Lung (tissue), 12 donors: ENCODE measurements around the gene ABCC5. TPM values are rescaled to one million over a fixed set of nuclear protein-coding genes. Genes with fewer than 3 reads are reported as not detected.

Experiments
- ATAC-seq: fragments of 200-7000 bp; cut with Tn5 transposase; one replicate; pipeline ENCODE4 v1.9.1; 2020; ENCODE audit warnings: moderate number of reproducible peaks; ENCODE audit not compliant: insufficient read depth, low FRiP score
- DNase-seq, 3 donors: peaks; one replicate each; pipeline ENCODE4 v3.0.0-alpha.2; 2013 to 2017
- H3K27ac ChIP-seq, 2 donors: one replicate each; pipeline ENCODE4 v1.5.1; 2013; ENCODE audit warnings: mild to moderate bottlenecking in 2 of 2, moderate library complexity in 2 of 2, control low read depth in 1 of 2, inconsistent platforms in 1 of 2, low read depth in 1 of 2, low read length in 1 of 2
- H3K27me3 ChIP-seq, 3 donors: one replicate each; pipeline ENCODE4 v1.5.1; 2013; ENCODE audit warnings: low read length in 2 of 3; ENCODE audit not compliant: control insufficient read depth in 3 of 3, insufficient read depth in 3 of 3
- H3K36me3 ChIP-seq, 4 donors: one replicate each; pipeline ENCODE4 v1.5.1; 2013; ENCODE audit warnings: low read length in 4 of 4, mild to moderate bottlenecking in 1 of 4, moderate library complexity in 1 of 4; ENCODE audit not compliant: control insufficient read depth in 4 of 4, insufficient read depth in 4 of 4
- H3K4me1 ChIP-seq, 5 donors: one replicate each; pipeline ENCODE4 v1.5.1; 2013; ENCODE audit warnings: low read length in 5 of 5, mild to moderate bottlenecking in 2 of 5, moderate library complexity in 1 of 5; ENCODE audit not compliant: control insufficient read depth in 5 of 5, insufficient read depth in 5 of 5
- H3K4me3 ChIP-seq: one replicate; pipeline ENCODE4 v1.5.1; 2013; ENCODE audit warnings: mild to moderate bottlenecking, control low read depth, moderate library complexity
- H3K9ac ChIP-seq, 2 donors: one replicate each; pipeline ENCODE4 v1.5.1; 2013; ENCODE audit warnings: low read length in 2 of 2, control low read depth in 1 of 2; ENCODE audit not compliant: insufficient read depth in 1 of 2
- H3K9me3 ChIP-seq, 4 donors: one replicate each; pipeline ENCODE4 v1.5.1; 2013; ENCODE audit warnings: low read length in 3 of 4, mild to moderate bottlenecking in 1 of 4, moderate library complexity in 1 of 4; ENCODE audit not compliant: control insufficient read depth in 4 of 4, insufficient read depth in 3 of 4
- WGBS, 2 donors: extraction: QIAGEN DNeasy Blood & Tissue Kit; methylation state at CpG; one replicate each; pipeline ENCODE4 v1.1.7; 2013; 5-methylcytosine and 5-hydroxymethylcytosine counted together
- polyA plus RNA-seq, 2 donors: library from polyadenylated mRNA; stranded (reverse); fragments of 200-250 nt; gene quantifications; one replicate each; pipeline ENCODE4 v1.2.1, GENCODE V29; 2013
- total RNA-seq, 2 donors: library from RNA; depleted of rRNA in 1 of 2; stranded (reverse); fragments of >200 nt in 1 of 2; gene quantifications; one replicate each; pipeline ENCODE4 v1.2.1, GENCODE V29; 2014 to 2021
- TF ChIP-seq, protein P1 (sequence below): IDR thresholded peaks from 2 replicates; pipeline ENCODE4 v1.5.1; 2012; ENCODE audit warnings: mild to moderate bottlenecking; ENCODE audit errors: control extremely low read depth, extremely low read depth
- donor health status: control.
- donor health status: control.
- donor health status: Bipolar disorder and iron deficiency.
- donor health status: healthy.
- donor health status: DM: yes; HTN: yes; CAD: no.

The ABCC5 gene
- total and polyA plus RNA-seq, 4 donors = 12.1 to 78.1 (median 21.0) TPM

DNA sequence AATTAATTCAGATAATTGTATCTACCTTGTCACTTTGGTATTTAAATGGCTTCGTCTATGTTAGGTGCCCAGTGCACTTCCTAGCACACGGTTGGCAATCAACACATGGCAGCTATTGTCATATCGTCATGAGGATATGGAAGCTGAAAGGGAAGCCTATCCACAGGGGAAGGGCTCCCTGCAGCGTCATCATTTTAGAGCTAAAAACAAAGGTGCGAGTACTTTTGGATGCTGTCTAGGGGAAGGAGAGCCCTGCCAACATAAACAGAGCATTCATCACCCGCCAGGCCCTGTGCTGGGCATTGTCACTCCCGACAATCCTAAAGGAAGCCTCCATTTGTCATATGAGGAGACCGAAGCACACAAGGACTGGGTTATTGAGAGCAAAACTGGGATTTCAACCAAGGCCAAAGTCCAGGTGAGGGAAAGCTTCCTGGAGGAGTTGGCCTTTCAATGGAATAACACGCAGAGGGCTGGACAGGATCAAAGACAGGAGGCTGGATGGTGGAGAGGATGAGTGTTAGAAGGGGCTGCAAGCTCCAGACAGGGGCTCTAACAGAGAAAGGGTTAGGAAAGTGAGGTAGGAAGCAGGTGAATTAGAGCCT lies 125.0 kb downstream of the ABCC5 start:
- DNase-seq (peak in 2 of 3 donors; percentile 36 to 38), ATAC-seq (no peak)
- 55 to 73% methylated on average over 9 of the region's 9 CpGs for WGBS, 2 donors
- Histone ChIP-seq H3K4me1 (no peaks in the 10 kb centered on the region), H3K27me3 (no peaks in the 10 kb centered on the region), H3K4me3 (no peak overlapping the region), H3K27ac (no peak overlapping the region), H3K9me3 (peaks cover 0 to 1% (median 0%) of the 10 kb centered on the region in 4 donors), H3K36me3 (no peaks in the 10 kb centered on the region), H3K9ac (no peak overlapping the region)
- TF ChIP-seq, protein P1, sequence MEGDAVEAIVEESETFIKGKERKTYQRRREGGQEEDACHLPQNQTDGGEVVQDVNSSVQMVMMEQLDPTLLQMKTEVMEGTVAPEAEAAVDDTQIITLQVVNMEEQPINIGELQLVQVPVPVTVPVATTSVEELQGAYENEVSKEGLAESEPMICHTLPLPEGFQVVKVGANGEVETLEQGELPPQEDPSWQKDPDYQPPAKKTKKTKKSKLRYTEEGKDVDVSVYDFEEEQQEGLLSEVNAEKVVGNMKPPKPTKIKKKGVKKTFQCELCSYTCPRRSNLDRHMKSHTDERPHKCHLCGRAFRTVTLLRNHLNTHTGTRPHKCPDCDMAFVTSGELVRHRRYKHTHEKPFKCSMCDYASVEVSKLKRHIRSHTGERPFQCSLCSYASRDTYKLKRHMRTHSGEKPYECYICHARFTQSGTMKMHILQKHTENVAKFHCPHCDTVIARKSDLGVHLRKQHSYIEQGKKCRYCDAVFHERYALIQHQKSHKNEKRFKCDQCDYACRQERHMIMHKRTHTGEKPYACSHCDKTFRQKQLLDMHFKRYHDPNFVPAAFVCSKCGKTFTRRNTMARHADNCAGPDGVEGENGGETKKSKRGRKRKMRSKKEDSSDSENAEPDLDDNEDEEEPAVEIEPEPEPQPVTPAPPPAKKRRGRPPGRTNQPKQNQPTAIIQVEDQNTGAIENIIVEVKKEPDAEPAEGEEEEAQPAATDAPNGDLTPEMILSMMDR = no peak

DNA sequence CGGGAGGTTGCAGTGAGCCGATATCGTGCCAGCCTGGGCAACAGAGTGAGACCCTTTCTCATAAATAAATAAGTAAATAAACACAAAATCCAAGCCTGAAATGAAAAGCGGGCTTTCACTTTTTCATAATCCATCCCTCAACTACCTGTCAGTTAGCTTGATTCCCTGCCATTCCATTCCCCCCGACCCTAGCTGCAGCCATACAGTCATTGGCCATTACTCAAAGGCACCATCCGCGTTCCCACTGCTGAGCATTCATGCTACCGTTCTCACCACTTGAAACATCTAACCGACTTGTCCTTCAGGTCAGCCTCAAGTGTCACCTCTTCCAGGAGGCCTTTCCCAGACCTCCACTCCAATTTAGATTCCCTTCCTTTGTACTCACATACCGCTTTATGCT lies 131.9 kb downstream of the ABCC5 start:
- Histone ChIP-seq H3K9ac (no peak overlapping the region), H3K27me3 (no peaks in the 10 kb centered on the region), H3K4me3 (no peak overlapping the region), H3K27ac (no peak overlapping the region), H3K4me1 (peaks cover 0 to 17% (median 3%) of the 10 kb centered on the region in 5 donors), H3K36me3 (peaks cover 0 to 4% (median 0%) of the 10 kb centered on the region in 4 donors), H3K9me3 (no peaks in the 10 kb centered on the region)
- no peak for DNase-seq
- TF ChIP-seq, protein P1 = no peak
- 84 to 96% methylated on average over 10 of the region's 10 CpGs for WGBS, 2 donors
- no peak for ATAC-seq

DNA sequence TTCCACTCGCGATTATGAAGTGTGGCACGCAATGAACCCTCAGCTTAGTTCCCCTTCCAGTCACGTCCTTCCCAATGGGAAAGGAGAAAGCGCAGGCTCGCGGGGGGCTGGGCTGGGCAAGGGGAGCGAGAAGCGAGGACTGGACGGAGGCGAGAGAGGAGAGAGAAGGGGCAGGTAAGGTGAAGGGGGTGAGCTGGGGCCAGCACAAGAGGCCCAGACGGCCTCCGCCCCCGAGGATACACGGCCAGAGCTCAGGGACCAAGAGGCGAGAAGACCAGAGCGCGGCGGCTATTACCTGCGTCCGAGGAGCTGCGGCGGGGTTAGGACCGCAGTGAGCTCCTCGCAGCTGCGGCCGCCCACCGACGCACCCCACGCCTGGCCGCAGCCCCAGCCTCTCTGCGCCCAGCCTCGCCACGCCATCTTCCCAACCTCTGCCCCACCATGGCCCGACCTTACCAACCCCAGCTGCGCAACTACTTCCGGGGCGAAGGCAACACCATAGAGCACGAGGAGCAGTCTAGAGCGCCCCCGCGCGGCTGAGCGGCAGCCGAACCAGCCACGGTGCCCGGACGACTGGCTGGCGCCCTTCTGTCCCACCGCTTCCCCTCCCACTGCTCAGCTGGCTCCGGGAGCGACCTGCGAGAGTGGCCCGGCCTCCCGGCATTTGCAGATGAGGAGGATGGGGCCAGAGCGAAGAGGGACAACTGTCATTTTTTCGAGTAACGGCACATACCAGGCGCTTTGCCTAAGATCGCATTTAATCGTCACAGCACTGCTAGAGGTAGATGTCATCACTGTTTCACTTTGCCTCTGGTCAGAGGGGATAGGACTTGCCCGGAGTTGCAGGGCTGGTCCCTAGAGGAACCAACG lies 133.0 kb downstream of the ABCC5 start, which contains the start of gene PARL:
PARL (minus strand) TSS at position 454 of the 870 bp plus-strand sequence; CDS start at position 420, 34 bp downstream.
- Histone ChIP-seq H3K4me1 (peaks cover 0 to 17% (median 3%) of the 10 kb centered on the region in 5 donors), H3K9ac (peak within 1 kb of the TSS; percentile 71 to 86), H3K9me3 (no peaks in the 10 kb centered on the region), H3K27ac (peak within 1 kb of the TSS; percentile 75 to 76), H3K27me3 (no peaks in the 10 kb centered on the region), H3K4me3 (peak within 1 kb of the TSS; percentile 86), H3K36me3 (peaks cover 0 to 4% (median 0%) of the 10 kb centered on the region in 4 donors)
- TF ChIP-seq, protein P1 = peak; percentile 90
- DNase-seq (peak; percentile 93 to 95 (median 94)), ATAC-seq (peak; percentile 100)
- 0% methylated on average over 60 to 63 of the region's 63 CpGs for WGBS, 2 donors
